ENCODE results near the gene PIK3C2A.
"Not testable (repeated sequence)": the region's sequence is repeated elsewhere in the genome, so short reads cannot be mapped to it uniquely, and the experiment has no call there.

Gene PIK3C2A, protein sequence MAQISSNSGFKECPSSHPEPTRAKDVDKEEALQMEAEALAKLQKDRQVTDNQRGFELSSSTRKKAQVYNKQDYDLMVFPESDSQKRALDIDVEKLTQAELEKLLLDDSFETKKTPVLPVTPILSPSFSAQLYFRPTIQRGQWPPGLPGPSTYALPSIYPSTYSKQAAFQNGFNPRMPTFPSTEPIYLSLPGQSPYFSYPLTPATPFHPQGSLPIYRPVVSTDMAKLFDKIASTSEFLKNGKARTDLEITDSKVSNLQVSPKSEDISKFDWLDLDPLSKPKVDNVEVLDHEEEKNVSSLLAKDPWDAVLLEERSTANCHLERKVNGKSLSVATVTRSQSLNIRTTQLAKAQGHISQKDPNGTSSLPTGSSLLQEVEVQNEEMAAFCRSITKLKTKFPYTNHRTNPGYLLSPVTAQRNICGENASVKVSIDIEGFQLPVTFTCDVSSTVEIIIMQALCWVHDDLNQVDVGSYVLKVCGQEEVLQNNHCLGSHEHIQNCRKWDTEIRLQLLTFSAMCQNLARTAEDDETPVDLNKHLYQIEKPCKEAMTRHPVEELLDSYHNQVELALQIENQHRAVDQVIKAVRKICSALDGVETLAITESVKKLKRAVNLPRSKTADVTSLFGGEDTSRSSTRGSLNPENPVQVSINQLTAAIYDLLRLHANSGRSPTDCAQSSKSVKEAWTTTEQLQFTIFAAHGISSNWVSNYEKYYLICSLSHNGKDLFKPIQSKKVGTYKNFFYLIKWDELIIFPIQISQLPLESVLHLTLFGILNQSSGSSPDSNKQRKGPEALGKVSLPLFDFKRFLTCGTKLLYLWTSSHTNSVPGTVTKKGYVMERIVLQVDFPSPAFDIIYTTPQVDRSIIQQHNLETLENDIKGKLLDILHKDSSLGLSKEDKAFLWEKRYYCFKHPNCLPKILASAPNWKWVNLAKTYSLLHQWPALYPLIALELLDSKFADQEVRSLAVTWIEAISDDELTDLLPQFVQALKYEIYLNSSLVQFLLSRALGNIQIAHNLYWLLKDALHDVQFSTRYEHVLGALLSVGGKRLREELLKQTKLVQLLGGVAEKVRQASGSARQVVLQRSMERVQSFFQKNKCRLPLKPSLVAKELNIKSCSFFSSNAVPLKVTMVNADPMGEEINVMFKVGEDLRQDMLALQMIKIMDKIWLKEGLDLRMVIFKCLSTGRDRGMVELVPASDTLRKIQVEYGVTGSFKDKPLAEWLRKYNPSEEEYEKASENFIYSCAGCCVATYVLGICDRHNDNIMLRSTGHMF (N-terminal part only)

DNA sequence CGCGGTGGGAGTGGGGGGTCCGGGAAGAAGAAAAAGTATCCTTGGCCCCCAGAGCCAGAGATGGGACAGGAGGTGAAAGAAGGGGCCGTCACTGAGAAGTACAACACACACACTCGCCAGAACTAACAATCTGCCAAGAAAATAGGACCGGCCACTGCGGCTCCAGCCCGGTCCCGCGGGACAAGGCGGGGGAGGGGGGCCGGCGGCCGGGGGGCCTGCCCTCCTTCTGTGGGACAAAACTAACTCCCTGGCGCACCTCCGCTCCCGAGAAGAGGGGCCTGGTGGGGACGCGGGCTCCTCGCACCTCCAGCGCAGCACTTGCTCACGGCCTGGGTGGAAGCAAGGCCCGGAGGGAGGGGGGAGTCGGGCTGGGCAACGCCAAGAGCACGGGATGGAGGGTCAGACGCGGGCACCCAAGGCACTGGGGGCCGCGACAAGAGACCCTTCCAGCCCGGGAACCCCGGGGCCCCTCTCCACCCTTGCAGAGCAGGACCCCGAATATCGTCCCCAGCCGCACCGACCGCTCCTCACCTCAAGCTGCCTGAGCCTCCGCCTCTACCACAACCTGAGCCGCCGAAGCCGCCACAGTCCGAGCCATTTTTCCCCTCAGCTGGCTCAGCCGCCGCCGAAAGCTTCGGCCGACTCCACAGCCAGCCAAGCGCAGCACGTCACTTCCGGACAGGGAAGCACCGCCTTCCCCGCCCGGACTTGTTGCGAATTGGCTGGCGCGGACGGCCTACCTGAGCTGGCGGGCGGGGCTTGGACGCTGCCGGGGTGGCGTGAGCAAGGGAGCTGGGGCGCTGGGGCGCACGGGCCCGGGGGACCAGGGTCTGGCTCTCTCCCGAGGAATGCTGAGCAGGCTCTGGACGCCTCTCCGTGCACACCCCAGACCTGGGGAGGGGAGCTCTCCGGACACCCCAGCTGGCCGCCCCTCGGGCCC lies at the start of gene PIK3C2A:
Gene PIK3C2A, minus strand, starts transcription at position 670 of the 940 bp plus-strand sequence. CDS start 38,245 bp downstream, outside the sequence.
- DNase-seq: peak; percentile 93 to 98 (median 96)

- DNase-seq: no peak
Measured at GRCh38 chr11:17257196-17257595, 49.4 kb upstream of the PIK3C2A start.

DNA sequence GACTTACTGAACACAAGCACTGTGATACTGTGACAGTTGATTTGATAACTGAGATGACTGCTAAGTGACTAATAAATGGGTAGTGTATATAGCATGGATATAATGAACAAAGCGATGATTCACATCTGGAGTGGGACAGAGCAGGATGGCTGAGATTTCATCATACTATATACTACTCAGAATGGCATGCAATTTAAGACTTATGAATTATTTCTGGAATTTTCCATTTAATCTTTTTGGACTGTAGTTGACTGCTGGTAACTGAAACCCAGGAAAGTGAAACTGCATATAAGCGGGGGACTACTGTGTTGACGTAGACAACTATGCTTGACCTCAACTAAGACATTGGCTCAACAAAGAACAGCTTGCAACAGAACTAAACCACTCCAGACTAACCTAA lies 48.7 kb upstream of the PIK3C2A start:
- DNase-seq: no peak

DNA sequence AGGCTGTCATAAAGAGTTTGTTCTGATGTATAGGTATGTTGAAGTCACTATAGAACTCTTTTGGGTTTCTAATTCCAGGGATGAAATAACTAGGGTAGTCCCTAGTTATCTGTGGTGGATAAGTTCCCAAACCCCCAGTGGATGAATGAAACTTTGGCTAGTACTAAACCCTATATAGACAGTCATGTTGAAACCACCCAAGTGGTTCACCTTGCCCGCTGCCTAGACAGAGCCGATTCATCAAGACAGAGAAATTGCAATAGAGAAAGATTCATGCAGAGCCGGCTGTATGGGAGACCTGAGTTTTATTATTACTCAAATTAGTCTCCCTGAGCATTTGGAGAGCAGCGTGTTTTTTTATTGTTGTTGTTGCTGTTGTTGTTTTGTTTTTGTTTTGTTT lies 44.9 kb upstream of the PIK3C2A start:
- no peak for DNase-seq

GRCh38 chr11:17250561-17251350 lies 43.0 kb upstream of the PIK3C2A start:
- DNase-seq: no peak

- DNase-seq: no peak
Measured at GRCh38 chr11:17244046-17244445, 36.3 kb upstream of the PIK3C2A start.

GRCh38 chr11:17242954-17243353 lies 35.2 kb upstream of the PIK3C2A start:
- not testable (repeated sequence) for DNase-seq

DNA sequence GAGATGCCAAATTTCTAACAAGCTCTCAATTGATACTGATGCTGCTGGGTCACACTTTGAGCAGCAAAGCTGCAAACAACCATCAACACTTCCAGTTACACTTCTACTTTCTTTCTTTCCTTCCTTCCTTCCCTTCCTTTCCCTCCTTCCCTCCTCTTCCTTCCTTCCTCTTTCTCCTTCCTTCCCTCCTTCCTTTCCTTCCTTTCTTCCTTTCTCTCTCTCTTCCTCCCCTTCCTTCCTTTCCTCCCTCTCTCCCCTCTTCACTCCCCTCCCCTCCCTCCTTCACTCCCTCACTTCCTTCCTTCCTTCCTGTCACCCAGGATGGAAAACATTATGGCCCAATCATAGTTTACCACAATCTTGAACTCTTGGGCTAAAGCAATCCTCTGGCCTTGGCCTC lies 33.0 kb upstream of the PIK3C2A start:
- DNase-seq: no peak

- not testable (repeated sequence) for DNase-seq
Measured at GRCh38 chr11:17239927-17240326, 32.1 kb upstream of the PIK3C2A start.

DNA sequence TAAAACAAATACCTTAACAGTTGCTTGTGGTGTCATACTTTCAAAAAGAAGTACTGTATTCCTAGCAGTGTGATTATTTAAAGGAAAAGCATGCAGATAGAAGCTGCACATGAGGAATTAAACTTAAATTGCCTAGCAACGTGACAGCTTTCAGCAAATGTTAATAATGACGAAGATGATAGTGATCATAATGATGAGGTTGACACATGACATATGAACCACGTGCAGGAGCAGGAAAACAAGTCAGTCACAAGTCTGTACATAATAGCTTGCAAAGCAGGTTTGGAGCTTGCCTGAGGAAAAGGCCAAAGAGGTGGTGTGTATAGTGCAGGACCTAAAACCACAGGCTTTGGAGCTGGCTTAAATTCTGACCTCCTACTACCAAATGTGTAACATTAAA lies 30.6 kb upstream of the PIK3C2A start:
- DNase-seq: peak in 2 of 3 experiments; percentile 22 to 55

GRCh38 chr11:17233101-17233500 lies 25.3 kb upstream of the PIK3C2A start:
- DNase-seq: no peak

DNA sequence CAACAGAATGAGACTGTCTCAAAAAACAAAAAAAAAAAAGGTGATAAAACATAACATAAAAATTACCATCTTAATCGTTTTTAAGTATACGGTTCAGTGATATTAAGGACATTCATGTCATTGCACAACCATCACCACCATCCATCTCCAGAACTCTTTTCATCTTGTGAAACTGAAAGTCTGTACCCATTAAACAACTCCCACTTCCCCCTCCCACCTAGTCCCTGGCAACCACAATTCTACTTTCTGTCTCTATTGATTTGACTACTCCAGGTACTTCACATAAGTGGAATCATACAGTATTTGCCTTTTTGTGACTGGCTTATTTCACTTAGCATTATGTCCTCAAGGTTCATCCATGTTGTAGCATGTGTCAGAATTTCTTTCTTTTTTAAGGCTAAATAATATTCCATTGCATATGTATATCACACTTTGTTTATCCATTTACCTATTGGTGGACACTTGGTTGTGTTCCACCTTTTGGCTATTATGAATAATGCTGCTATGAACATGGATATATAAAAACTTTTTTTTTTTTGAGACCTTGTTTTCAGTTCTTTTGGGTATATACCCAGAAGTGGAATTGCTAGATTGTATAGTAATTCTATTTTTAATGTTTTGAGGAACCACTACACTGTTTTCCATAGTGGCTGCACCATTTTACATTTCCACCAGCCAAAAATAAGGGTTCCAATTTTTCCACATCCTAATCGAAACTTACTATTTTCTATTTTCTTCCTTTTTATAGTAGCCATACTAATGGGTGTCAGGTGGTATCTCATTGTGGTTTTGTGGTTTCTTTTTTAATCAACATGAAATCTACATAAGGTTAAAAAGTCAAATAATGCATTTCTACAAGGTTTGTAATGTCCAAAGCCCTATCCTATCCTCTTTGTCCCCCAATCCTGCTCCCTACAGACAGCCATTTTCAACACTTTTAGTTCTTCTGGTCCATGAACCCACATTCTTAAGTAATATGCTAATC lies 23.4 kb upstream of the PIK3C2A start:
- DNase-seq: no peak

GRCh38 chr11:17229481-17230152 lies 21.8 kb upstream of the PIK3C2A start:
- no peak for DNase-seq

DNA sequence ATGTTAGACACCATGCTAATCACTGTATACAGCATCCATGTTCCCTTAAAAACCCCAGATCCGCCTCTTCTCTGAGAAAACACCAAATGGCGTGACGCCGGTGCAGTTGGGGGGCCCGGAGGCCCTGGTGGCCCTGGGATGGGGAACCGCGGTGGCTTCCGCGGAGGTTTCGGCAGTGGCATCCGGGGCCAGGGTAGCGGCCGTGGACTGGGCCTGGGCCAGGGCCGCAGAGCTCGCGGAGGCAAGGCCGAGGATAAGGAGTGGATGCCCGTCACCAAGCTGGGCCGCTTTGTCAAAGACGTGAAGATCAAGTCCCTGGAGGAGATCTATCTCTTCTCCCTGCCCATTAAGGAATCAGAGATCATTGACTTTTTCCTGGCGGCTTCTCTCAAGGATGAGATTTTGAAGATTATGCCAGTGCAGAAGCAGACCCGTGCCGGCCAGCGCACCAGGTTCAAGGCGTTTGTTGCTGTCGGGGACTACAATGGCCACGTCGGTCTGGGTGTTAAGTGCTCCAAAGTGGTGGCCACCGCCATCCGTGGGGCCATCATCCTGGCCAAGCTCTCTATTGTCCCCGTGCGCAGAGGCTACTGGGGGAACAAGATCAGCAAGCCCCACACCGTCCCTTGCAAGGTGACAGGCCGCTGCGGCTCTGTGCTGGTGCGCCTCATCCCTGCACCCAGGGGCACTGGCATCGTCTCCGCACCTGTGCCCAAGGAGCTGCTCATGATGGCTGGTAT lies 20.6 kb upstream of the PIK3C2A start:
- not testable (repeated sequence) for DNase-seq

DNA sequence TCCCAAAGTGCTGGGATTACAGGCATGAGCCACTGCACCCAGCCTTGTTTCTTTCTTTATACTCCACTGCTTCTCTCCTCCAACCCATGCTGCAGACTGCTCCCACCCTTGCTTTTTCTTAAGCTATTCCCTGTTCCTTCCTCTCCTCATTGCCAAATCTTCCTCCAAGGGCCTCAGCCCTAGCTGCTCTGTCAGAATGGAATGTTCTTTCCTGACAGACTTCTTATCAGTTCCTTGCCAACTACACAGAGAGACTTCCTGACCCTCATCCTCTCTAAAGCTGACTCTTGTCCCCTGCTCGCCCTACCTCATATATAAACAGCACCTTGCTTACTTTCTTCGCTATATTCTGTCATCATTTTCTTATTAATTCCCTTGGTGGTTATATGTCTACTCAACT lies 16.9 kb upstream of the PIK3C2A start:
- DNase-seq: no peak

DNA sequence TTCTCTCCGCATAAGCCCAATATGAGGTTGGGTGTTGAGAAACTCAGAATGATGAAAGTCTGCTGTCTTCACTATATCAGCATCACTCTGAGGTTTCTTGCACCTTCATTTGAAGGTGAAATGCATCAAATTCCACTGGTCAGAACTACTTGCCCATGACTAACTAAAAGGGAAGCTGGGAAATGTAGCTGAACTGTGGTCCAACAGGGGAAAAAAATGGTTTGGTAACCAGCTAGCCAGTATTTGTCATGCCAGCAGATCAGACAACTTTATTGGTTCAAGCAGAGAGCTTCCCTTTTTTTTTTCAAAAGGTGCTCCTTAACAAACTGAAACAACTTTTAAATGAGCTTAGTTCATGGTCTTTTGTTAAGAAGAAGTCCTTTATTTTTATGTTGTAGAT lies 14.2 kb upstream of the PIK3C2A start:
- DNase-seq: no peak

DNA sequence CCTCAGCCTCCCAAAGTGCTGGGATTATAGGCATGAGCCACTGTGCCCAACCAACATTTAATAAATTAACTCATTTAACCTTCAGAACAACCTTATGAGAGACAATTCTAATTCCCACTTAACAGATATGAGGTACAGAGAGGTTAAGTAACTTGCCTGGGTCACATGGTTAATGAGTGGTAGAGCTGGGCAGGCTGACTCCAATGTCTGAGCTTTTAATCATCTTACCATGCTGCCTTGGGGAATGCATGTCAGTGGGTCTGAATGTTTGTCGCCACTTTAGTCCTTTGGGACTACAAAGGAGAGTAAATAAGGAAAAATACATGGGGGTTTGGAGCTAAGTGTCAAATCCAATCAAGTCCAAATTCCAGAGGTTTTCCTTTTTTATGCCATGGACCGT lies 11.2 kb upstream of the PIK3C2A start:
- no peak for DNase-seq

- no peak for DNase-seq
Measured at GRCh38 chr11:17218403-17218802, 10.6 kb upstream of the PIK3C2A start.
